KBM-7 (cell line): ENCODE results near the gene UGT2B10.
"Not testable (repeated sequence)": the region's sequence is repeated elsewhere in the genome, so short reads cannot be mapped to it uniquely, and the experiment has no call there.

Experiments
- DNase-seq: peaks from one replicate; pipeline ENCODE4 v3.0.0-alpha.2; 2015
- in situ Hi-C: fragments of 300-500 bp; cut with MboI; formaldehyde crosslinking; loops from 2 replicates; pipeline ENCODE4 v1.14.3; 2020; ENCODE audit warnings: low sequenced_read_pairs, low pct_unique_long_range_greater_than_20kb, mixed read lengths

Gene UGT2B10

GRCh38 chr4:68815617-68816409 is at the start of gene UGT2B10:
UGT2B10 (plus strand) TSS chr4:68815994; CDS start chr4:68816020, 26 bp downstream.
- in situ Hi-C loops, DNase-seq: not testable (repeated sequence)

DNA sequence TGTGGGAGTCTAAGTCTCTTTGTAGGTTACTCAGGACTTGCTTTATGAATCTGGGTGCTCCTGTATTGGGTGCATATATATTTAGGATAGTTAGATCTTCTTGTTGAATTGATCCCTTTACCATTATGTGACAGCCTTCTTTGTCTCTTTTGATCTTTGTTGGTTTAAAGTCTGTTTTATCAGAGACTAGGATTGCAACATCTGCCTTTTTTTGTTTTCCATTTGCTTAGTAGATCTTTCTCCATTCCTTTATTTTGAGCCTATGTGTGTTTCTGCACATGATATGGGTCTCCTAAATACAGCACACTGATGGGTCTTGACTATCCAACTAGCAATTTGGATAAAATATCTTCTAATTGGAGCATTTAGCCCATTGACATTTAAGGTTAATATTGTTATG is 44.0 kb upstream of the UGT2B10 start:
- DNase-seq, in situ Hi-C loops: not testable (repeated sequence)

- in situ Hi-C loops, result no loop called here
- DNase-seq, result no peak
These were observed 42.1 kb upstream of the UGT2B10 start for GRCh38 chr4:68773699-68774098.

GRCh38 chr4:68780232-68780631 is 35.6 kb upstream of the UGT2B10 start:
- DNase-seq, result no peak
- in situ Hi-C loops, result no loop called here

DNA sequence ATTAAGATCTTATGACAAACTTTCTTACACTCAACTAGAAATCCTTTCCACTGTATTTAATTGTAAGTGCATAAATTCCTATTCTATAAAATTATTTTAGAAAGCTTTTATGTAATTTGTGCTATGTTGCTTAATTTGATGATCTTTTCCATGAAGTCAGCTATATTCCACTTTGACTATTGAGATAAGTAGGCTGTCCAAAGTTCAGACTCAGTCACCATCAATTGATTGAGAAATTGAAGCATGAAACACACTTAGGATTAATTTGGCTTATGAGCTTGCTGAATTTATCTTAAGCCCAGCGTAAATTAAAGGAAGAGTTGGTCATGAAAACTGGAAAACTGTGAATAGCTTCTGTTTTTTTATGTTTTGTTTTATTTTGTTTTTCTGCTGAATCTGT is 18.7 kb upstream of the UGT2B10 start:
- in situ Hi-C loops, result no loop called here
- DNase-seq, result no peak

DNA sequence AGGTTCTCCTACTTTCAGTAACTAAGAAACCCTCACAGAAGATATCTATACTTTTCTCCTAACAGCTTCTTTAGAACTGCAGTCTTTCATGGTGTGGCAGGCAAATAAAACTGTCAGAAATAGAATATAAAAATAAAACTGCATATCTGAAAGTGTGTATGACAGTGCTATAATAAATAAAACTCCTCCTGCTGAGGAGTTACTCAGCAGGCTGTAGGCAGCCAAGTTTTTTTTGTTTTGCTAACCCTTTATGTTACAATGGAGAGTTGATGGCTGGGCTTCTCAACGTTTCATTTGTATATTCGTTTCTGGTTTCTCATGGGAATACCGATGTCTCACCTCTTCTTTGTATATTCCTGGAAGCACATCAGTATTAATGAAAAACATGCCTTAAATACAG is 18.2 kb upstream of the UGT2B10 start:
- in situ Hi-C loops, result no loop called here
- no peak for DNase-seq

DNA sequence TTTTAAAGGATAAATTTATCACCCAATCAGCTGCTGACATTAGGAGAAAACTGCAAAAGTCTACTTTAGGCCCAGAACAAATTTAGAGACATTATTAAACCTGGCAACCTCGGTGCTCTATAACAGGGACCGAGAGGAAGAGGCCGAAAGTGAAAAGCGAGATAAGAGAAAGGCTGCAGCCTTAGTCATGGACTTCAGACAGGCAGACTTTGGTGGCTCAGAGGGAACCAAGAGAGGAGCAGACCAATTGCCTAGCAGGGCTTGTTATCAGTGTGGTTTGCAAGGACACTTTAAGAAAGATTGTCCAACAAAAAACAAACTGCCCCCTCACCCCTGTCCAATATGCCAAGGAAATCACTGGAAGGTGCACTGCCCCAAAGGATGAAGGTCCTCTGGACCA is 12.8 kb upstream of the UGT2B10 start:
- DNase-seq, result no peak
- in situ Hi-C loops, result no loop called here

GRCh38 chr4:68808060-68808459 is 7.7 kb upstream of the UGT2B10 start:
- no peak for DNase-seq
- in situ Hi-C loops, result no loop called here

DNA sequence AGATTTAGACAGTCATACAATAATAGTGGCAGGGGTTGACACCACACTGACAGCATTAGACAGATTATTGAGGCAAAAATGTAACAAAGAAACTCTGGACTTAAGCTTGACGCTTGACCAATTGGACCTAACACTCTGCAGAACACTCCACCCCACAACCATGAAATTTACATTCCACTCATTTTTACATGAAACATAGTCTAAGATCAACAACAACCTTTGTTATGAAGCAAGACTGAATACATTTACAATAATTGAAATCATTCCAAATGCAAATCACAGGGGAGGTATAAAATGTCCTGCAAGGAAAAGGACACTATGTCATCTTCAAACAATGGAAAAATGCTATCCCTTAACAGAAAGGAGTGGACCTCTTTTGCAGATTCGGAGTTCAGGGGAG is 4.9 kb upstream of the UGT2B10 start:
- in situ Hi-C loops, result no loop called here
- DNase-seq, result no peak

DNA sequence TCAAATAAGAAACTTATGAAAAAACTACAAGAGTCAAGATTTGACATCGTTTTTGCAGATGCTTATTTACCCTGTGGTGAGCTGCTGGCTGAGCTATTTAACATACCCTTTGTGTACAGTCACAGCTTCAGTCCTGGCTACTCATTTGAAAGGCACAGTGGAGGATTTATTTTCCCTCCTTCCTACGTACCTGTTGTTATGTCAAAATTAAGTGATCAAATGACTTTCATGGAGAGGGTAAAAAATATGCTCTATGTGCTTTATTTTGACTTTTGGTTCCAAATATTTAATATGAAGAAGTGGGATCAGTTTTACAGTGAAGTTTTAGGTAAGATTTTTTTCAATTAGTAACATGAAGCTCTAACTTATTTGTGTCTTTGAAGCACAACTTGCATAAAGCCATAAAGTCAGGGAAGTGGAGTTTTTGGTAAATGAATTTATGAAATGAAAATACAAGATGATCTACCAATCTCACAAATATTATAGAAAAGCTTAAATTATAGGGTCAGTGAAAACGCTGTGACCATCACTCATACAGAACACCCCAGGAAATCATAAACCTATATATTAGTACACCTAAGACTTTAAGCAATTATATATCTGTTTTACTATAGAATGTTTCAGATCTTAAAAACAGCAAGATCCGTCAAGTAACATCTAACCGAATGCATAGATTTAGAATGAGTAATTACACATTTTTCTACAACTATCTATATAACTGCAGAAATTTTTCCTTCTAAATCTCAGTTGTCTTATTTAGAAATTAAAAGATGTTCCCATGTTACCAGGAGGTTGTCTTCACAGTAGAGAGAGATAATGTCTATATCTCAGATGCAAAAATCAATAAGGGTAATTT is 844 bp downstream of the UGT2B10 start:
- DNase-seq, in situ Hi-C loops: not testable (repeated sequence)

GRCh38 chr4:68817386-68817785 is 1.6 kb downstream of the UGT2B10 start:
- in situ Hi-C loops, result no loop called here
- no peak for DNase-seq

GRCh38 chr4:68818030-68818462 is 2.3 kb downstream of the UGT2B10 start:
- in situ Hi-C loops, DNase-seq: not testable (repeated sequence)

GRCh38 chr4:68831642-68832041 is 15.8 kb downstream of the UGT2B10 start:
- in situ Hi-C loops, result no loop called here
- DNase-seq, result no peak

GRCh38 chr4:68850293-68850692 is 34.5 kb downstream of the UGT2B10 start:
- in situ Hi-C loops, result no loop called here
- no peak for DNase-seq

DNA sequence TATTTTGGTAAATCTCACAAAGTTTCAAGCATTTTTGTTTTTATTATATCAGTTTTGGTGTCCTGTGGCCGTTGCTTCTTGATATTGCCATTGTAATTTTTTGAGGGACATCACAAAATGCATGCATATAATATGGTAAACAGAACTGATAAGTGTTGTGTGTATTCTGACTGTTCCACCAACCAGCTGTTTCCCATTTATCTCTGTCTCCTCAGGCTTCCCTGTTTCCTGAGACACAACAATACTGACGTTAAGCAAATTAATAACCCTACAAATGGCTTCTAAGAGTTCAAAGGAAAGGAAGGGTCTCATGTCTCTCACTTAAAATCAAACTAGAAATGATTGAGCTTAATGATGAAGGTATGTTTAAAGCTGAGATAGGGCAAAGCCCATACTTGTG is 40.0 kb downstream of the UGT2B10 start:
- in situ Hi-C loops, result no loop called here
- DNase-seq, result no peak

- in situ Hi-C loops, result no loop called here
- no peak for DNase-seq
These were observed 42.2 kb downstream of the UGT2B10 start for GRCh38 chr4:68858039-68858438.

DNA sequence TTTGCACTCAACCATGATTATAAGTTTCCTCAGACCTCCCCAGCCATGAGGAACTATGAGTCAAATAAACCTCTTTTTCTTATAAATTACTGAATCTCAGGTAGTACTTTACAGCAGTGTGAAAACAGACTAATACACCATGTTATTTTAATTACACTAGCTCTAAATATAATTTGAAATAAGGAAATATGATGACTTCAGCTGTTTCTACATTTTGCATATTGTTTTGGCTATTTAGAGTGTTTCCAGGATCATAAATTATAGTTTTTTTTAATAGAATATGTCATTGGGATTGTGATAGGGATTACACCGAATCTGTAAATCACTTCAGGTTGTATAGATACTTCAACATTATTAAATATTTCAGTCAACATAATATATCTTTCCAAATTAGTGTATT is 43.9 kb downstream of the UGT2B10 start:
- in situ Hi-C loops, result no loop called here

GRCh38 chr4:68861057-68861456 is 45.3 kb downstream of the UGT2B10 start:
- no peak for DNase-seq
- in situ Hi-C loops, result no loop called here

More for the DNA sequence above, 43.9 kb downstream of the UGT2B10 start:
- no peak for DNase-seq

- DNase-seq, result peak; percentile 52
- in situ Hi-C loops, result no loop called here
These were observed 48.8 kb downstream of the UGT2B10 start for GRCh38 chr4:68864438-68865187.
